HG03432 (cell line): Measurements from ENCODE around the gene KDELR3.

ENCODE experiments used
- ATAC-seq: cut with Tn5 transposase; IDR thresholded peaks from one replicate; pipeline ENCODE4 v1.9.1; 2021; ENCODE audit warnings: mild to moderate bottlenecking, moderate library complexity; ENCODE audit not compliant: unreplicated experiment

The KDELR3 gene

DNA sequence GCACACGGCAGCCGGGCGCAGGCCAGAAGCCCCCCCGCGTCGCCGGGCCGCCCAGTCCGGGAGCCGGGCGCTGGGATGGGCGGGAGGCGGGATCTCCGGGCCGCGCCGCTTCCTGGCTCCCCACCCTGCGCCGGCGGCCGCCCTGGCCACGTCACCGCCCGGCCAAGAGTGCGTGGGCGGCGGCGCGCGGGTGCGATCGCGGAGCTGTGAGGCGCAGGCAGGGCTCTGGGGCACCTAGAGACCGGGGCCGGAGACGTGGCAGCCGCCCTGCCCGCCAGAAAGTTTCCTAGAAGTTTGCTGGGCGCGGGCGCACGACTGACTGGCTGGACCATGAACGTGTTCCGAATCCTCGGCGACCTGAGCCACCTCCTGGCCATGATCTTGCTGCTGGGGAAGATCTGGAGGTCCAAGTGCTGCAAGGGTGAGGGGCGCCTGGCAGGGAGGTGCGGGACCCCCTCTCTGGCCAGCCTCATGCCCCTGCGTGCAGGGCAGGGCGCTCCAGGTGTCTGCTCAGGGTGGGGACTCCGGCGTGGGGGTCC is at the start of gene KDELR3:
Gene KDELR3 (plus strand): TSS at position 193 of the 539 bp plus-strand sequence. CDS start 138 bp downstream, at position 331.
- no peak for ATAC-seq

DNA sequence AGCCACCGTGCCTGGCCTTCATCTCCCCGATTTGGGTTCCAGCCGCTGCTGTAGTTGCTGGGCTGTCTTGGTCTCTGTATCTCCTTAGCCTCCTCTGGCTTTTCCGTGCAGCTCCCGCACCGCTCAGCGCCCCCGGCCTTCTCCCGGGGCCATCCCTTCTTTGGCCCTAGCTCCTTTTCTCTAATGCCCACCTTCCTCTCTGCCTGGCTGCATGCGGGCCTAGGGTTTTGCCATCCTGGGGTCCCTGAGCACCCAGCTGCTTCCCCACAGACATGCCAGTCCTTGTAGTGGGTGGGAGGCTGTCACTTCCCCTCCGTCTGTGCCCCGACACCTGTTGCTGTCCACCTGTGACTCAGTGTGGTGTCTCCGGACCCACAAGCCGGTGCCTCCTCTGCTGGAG is 49.3 kb upstream of the KDELR3 start:
- ATAC-seq: no peak

- no peak for ATAC-seq
These were observed 48.6 kb upstream of the KDELR3 start for GRCh38 chr22:38419121-38419857.

GRCh38 chr22:38419858-38420160 is 48.1 kb upstream of the KDELR3 start:
- no peak for ATAC-seq

- no peak for ATAC-seq
These were observed 47.2 kb upstream of the KDELR3 start for GRCh38 chr22:38420734-38421133.

- no peak for ATAC-seq
These were observed 45.0 kb upstream of the KDELR3 start for GRCh38 chr22:38422611-38423511.

DNA sequence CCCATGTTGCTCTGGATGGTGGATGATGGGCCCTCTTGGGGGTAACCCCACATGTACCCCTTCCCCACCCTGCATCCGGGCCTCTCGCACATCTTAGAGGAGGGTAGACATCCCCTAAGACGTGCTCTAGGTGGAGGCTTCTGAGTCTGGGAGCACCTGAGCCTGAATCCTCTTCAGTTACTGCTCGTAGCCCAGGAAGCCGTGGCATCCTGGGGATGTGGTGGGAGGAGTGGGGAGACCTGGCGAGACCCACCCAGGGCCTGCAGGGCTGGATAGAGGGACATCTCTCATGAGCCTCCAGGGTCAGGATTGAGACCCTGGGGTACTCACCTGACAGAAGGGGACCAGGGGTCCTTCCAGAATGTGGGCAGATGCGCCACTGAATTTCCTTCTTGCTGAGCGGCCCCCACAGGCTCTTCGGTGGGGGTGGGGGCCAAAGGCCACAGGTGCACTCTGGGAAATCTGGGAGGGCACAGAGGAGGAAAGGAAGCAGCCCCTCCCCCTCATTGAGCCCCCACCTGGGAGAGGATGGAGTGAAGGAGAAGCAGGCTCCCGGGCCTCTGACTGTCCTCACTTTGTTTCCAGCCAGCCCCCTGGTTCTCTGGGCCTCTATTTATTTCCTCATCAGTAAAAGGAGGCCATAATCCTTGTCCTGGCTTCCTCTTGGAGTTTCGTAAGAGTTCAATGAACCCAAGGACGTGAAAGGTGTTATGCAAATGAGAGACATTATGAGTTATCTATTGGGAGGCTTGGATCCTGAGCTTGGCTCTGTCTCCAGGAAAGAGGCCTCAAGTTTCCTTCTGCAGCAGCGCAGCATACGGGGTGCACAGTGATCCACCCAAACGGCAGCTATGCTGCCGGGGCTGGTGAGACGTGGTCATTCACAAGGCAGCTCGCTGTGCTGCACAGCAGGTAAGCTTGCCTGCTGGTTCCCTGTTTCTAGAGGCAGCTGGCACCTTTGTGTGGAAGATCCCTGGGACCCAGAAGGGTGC is 44.1 kb upstream of the KDELR3 start:
- ATAC-seq: no peak

- ATAC-seq: no peak
These were observed 43.3 kb upstream of the KDELR3 start for GRCh38 chr22:38424525-38425080.

DNA sequence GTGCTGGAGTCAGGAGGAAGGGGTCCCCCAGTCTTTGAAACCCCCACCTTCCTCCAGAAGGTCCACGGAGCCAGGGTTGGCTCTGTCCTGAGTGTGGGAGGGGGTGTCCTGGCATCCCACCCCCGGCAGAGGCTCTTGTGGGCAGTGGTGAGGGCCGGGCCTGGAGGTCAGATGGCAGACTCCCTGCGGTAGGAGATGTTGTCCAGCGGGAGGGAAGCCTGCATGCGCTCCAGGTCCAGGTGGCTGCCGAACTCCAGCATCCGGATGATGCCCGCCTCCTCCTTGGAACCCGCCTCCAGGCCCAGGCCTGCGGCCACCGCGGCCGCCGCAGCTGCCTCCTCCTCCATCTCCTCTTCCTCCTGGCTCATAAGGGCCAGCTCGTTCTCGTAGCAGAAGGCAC is 41.3 kb upstream of the KDELR3 start:
- ATAC-seq: no peak

DNA sequence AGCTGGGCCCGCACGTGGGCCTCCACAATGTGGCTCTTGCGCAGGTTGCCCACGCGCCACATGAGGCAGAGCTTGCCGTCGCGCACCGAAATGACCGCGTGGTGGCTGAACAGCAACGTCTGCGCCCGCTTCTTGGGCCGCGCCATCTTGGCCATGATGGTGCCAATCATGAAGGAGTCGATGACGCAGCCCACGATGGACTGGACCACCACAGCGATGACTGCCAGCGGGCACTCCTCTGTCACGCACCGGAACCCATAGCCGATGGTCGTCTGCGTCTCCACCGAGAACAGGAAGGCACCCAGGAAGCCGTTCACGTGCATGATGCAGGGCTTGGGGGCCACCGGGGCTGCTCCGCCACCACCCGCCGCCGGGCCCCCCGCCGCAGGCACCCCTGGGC is 40.4 kb upstream of the KDELR3 start:
- ATAC-seq: no peak

DNA sequence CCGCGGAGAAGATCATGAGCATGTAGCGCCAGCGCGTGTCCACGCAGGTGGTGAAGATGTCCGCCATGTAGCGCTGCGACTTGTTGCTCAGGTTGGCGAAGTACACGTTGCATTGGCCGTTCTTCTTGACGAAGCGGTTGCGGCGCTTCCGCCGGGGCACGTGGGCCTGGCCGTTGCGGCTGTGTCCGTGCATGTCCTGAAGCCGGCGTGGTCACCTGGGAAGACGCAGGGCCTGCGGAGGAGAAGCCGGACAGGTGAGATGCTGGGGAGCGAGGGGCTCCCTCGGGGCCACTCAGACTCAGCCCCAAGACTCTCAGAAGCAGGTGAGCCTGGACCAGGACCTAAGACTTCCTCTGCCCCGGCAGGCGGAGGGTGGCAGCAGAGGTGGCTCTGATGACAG is 40.0 kb upstream of the KDELR3 start:
- ATAC-seq: no peak

- ATAC-seq: no peak
These were observed 39.2 kb upstream of the KDELR3 start for GRCh38 chr22:38428714-38429113.

GRCh38 chr22:38429499-38430068 is 38.3 kb upstream of the KDELR3 start:
- no peak for ATAC-seq

GRCh38 chr22:38431266-38432010 is 36.5 kb upstream of the KDELR3 start:
- ATAC-seq: no peak

GRCh38 chr22:38432264-38432663 is 35.6 kb upstream of the KDELR3 start:
- no peak for ATAC-seq

DNA sequence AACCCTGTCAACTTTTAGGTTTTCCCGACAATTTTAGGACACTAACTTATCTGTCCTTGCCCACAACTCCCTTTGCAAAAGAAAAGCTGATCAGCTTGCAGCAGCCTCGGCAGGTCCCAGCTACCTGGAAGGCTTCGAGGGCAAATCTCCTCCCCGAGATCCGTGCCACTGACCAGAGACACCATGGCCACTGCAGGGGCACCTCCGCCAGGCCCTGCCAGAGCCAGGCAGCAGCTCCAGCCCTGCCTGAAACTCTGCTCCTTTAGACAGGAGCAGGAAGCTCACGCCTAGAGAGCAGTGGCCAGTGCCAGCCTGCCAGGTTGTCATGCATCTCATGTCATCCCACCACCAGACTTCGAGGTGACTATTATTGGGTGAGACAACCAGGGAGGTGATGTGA is 34.0 kb upstream of the KDELR3 start:
- no peak for ATAC-seq

DNA sequence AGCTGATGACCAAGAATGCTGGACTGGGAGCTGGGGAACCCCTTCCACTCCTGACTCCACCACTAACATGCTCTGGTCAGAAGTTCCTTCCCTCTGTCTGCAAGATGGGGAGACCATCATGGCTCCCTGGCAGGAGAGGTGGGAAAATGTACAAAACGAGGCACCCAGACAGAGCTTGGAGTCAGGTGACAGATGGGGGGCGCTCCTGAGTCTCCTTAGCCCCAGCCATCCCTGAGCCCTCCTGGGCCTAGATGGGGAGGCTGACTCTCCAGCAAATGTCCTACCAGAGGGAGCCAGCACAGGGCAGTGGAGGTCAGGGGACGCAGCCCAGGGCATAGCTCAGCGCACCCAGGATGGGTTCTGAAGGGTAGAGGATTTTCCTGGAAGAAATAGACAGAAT is 32.9 kb upstream of the KDELR3 start:
- no peak for ATAC-seq

- ATAC-seq: no peak
These were observed 31.9 kb upstream of the KDELR3 start for GRCh38 chr22:38435965-38436364.

GRCh38 chr22:38436629-38437395 is 31.1 kb upstream of the KDELR3 start:
- ATAC-seq: no peak
